Smooth muscle cell (in vitro differentiated cells): ENCODE measurements around the gene SBF2. TPM values are rescaled to one million over a fixed set of nuclear protein-coding genes. Genes with fewer than 3 reads are reported as not detected.

Experiments used
- DNase-seq: peaks from one replicate; lab custom pipeline; 2025; ENCODE audit not compliant: unreplicated experiment; lab: John Stamatoyannopoulos, UW
- H2AFZ ChIP-seq: fragments of 200-600 bp; sonication (generic); 2 replicates; pipeline ENCODE4 v1.6.0; 2016; ENCODE audit warnings: antibody characterized with exemption, low read depth, mild to moderate bottlenecking
- H3F3A ChIP-seq: fragments of 200-600 bp; sonication (generic); 2 replicates; pipeline ENCODE4 v1.6.0; 2017; ENCODE audit warnings: antibody characterized with exemption, low read depth
- H3K27ac ChIP-seq: fragments of 200-600 bp; sonication (generic); 2 replicates; pipeline ENCODE4 v1.5.1; 2016; ENCODE audit warnings: low read depth, mild to moderate bottlenecking
- H3K27me3 ChIP-seq: fragments of 200-600 bp; sonication (generic); 2 replicates; pipeline ENCODE4 v1.6.1; 2016; ENCODE audit warnings: low read depth, mild to moderate bottlenecking
- H3K36me3 ChIP-seq: fragments of 200-600 bp; sonication (generic); 2 replicates; pipeline ENCODE4 v1.5.1; 2016; ENCODE audit warnings: low read depth
- H3K4me1 ChIP-seq: fragments of 200-600 bp; sonication (generic); 2 replicates; pipeline ENCODE4 v1.5.1; 2016; ENCODE audit warnings: low read depth
- H3K4me2 ChIP-seq: fragments of 200-600 bp; sonication (generic); 2 replicates; pipeline ENCODE4 v1.6.0; 2016; ENCODE audit warnings: mild to moderate bottlenecking
- H3K4me3 ChIP-seq: fragments of 200-600 bp; sonication (generic); 2 replicates; pipeline ENCODE4 v1.5.1; 2016; ENCODE audit warnings: mild to moderate bottlenecking
- H3K79me2 ChIP-seq: fragments of 200-600 bp; sonication (generic); 2 replicates; pipeline ENCODE4 v1.6.0; 2016; ENCODE audit warnings: low read depth, mild to moderate bottlenecking
- H3K9ac ChIP-seq: fragments of 200-600 bp; sonication (generic); 2 replicates; pipeline ENCODE4 v1.6.0; 2016; ENCODE audit warnings: low read depth
- H3K9me3 ChIP-seq: fragments of 200-600 bp; sonication (generic); replicated peaks from 2 replicates; pipeline ENCODE4 v1.5.1; 2016; ENCODE audit warnings: low read depth
- H4K20me1 ChIP-seq: fragments of 200-600 bp; sonication (generic); 2 replicates; pipeline ENCODE4 v1.6.0; 2016; ENCODE audit warnings: low read depth
- CTCF ChIP-seq: fragments of 200-600 bp; sonication (generic); IDR thresholded peaks from 2 replicates; pipeline ENCODE4 v1.5.1; 2017; ENCODE audit warnings: borderline replicate concordance, mild to moderate bottlenecking, antibody characterized with exemption; ENCODE audit not compliant: insufficient read depth, poor library complexity, severe bottlenecking
- WGBS: methylation state at CpG from one replicate; pipeline ENCODE4 v1.1.7; 2016; ENCODE audit warnings: low lambda C conversion rate; 5-methylcytosine and 5-hydroxymethylcytosine counted together
- polyA plus RNA-seq: library from polyadenylated mRNA; unstranded; fragments of >200 nt; fragmentation: Nextera tagmentation; extraction: Ambion mirVana; gene quantifications from 2 replicates; pipeline ENCODE4 v1.2.1, GENCODE V29; 2016
- total RNA-seq: library from RNA; depleted of rRNA; stranded (reverse); fragments of >200 nt; gene quantifications from 2 replicates; pipeline ENCODE4 v1.2.3, GENCODE V29; 2014

Gene SBF2
- total and polyA plus RNA-seq, 2 experiments from 2014 or later: 19.0 to 80.7 TPM

- Histone ChIP-seq H3K4me1 (no peaks in the 10 kb centered on the region), H3K79me2 (no peaks in the 10 kb centered on the region), H3K4me3 (no peak overlapping the region), H3F3A (no peaks in the 10 kb centered on the region), H3K9me3 (peaks cover 4% of the 10 kb centered on the region), H3K9ac (no peak overlapping the region), H4K20me1 (no peaks in the 10 kb centered on the region), H2AFZ (no peak overlapping the region), H3K27ac (no peak overlapping the region), H3K27me3 (no peaks in the 10 kb centered on the region), H3K36me3 (peaks cover 4% of the 10 kb centered on the region), H3K4me2 (no peak overlapping the region)
- DNase-seq: no peak
- TF ChIP-seq CTCF: no peak
Measured at GRCh38 chr11:9874466-9874865, 419.6 kb downstream of the SBF2 start.

GRCh38 chr11:9868641-9869040, 425.4 kb downstream of the SBF2 start:
- Histone ChIP-seq H3K27ac (no peak overlapping the region), H3K9me3 (peaks cover 4% of the 10 kb centered on the region), H2AFZ (no peak overlapping the region), H3K4me1 (no peaks in the 10 kb centered on the region), H3K27me3 (no peaks in the 10 kb centered on the region), H4K20me1 (no peaks in the 10 kb centered on the region), H3K4me3 (no peak overlapping the region), H3K36me3 (peaks cover 4% of the 10 kb centered on the region), H3K9ac (no peak overlapping the region), H3F3A (no peaks in the 10 kb centered on the region), H3K4me2 (no peak overlapping the region), H3K79me2 (peaks cover 7% of the 10 kb centered on the region)
- DNase-seq: no peak
- no peak for TF ChIP-seq CTCF
- 81% methylated on average over 3 of the region's 3 CpGs for WGBS

GRCh38 chr11:9862981-9863380, 431.0 kb downstream of the SBF2 start:
- Histone ChIP-seq H3K27ac (peak overlapping the region; percentile 3), H3K4me3 (no peak overlapping the region), H3F3A (peaks cover 11% of the 10 kb centered on the region), H4K20me1 (no peaks in the 10 kb centered on the region), H2AFZ (no peak overlapping the region), H3K36me3 (no peaks in the 10 kb centered on the region), H3K9me3 (no peaks in the 10 kb centered on the region), H3K9ac (no peak overlapping the region), H3K4me1 (peaks cover 19% of the 10 kb centered on the region), H3K79me2 (peaks cover 7% of the 10 kb centered on the region), H3K27me3 (no peaks in the 10 kb centered on the region), H3K4me2 (no peak overlapping the region)
- WGBS: 44% methylated on average over 2 of the region's 2 CpGs
- DNase-seq: no peak
- no peak for TF ChIP-seq CTCF

- Histone ChIP-seq H3K4me1 (peaks cover 23% of the 10 kb centered on the region), H3K4me2 (no peak overlapping the region), H3K4me3 (no peak overlapping the region), H2AFZ (no peak overlapping the region), H3F3A (peaks cover 11% of the 10 kb centered on the region), H3K79me2 (peaks cover 7% of the 10 kb centered on the region), H3K36me3 (no peaks in the 10 kb centered on the region), H3K27ac (no peak overlapping the region), H3K9me3 (no peaks in the 10 kb centered on the region), H3K9ac (no peak overlapping the region), H3K27me3 (no peaks in the 10 kb centered on the region), H4K20me1 (no peaks in the 10 kb centered on the region)
- WGBS: 65% methylated on average over 4 of the region's 4 CpGs
- peak; percentile 57 for TF ChIP-seq CTCF
- no peak for DNase-seq
Measured at GRCh38 chr11:9861860-9862725, 431.9 kb downstream of the SBF2 start.
